Thyroid gland (tissue), 4 donors: Measurements from ENCODE around the gene PCSK1.

ENCODE experiments used
- POLR2A ChIP-seq, 2 donors: fragments of 450-650 bp; IDR thresholded peaks; one replicate each; pipeline ENCODE4 v1.6.1; 2017; ENCODE audit warnings: antibody characterized with exemption in 2 of 2, mild to moderate bottlenecking in 2 of 2, moderate library complexity in 1 of 2
- TF ChIP-seq, protein P1 (sequence below), 6 experiments: fragments of 200-600 bp in 3 of 6; fragments of 450-650 bp in 3 of 6; sonication (generic) in 3 of 6; IDR thresholded peaks; one replicate each; pipeline ENCODE4 v1.5.1; 2016 to 2019; ENCODE audit warnings: antibody characterized with exemption in 6 of 6, mild to moderate bottlenecking in 2 of 6, inconsistent platforms in 1 of 6, moderate library complexity in 1 of 6

GRCh38 chr5:96459313-96460121, 26.5 kb upstream of the PCSK1 start:
- TF ChIP-seq, protein P1, sequence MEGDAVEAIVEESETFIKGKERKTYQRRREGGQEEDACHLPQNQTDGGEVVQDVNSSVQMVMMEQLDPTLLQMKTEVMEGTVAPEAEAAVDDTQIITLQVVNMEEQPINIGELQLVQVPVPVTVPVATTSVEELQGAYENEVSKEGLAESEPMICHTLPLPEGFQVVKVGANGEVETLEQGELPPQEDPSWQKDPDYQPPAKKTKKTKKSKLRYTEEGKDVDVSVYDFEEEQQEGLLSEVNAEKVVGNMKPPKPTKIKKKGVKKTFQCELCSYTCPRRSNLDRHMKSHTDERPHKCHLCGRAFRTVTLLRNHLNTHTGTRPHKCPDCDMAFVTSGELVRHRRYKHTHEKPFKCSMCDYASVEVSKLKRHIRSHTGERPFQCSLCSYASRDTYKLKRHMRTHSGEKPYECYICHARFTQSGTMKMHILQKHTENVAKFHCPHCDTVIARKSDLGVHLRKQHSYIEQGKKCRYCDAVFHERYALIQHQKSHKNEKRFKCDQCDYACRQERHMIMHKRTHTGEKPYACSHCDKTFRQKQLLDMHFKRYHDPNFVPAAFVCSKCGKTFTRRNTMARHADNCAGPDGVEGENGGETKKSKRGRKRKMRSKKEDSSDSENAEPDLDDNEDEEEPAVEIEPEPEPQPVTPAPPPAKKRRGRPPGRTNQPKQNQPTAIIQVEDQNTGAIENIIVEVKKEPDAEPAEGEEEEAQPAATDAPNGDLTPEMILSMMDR (IDR thresholded peaks at IDR 0.05), result no peak
- TF ChIP-seq POLR2A (IDR thresholded peaks at IDR 0.05), result no peak
